ENCODE measurements around the gene EGR4. TPM values are rescaled to one million over a fixed set of nuclear protein-coding genes. Genes with fewer than 3 reads are reported as not detected.

Gene EGR4
- total RNA-seq, 1 experiment from 2014 or later, result not detected

- DNase-seq (ENCODE audit: low read depth), result peak; percentile 40
These were observed 3.1 kb downstream of the EGR4 start for GRCh38 chr2:73290049-73290839.

- DNase-seq (ENCODE audit: low read depth), result no peak
These were observed 4.0 kb downstream of the EGR4 start for GRCh38 chr2:73289304-73289703.

GRCh38 chr2:73286134-73286655, 7.2 kb downstream of the EGR4 start:
- DNase-seq (ENCODE audit: low read depth), result no peak

- DNase-seq (ENCODE audit: low read depth), result no peak
These were observed 8.1 kb downstream of the EGR4 start for GRCh38 chr2:73285159-73285739.

- peak; percentile 61 for DNase-seq (ENCODE audit: low read depth)
These were observed 8.8 kb downstream of the EGR4 start, which contains the start of gene FBXO41 for GRCh38 chr2:73284296-73285158. FBXO41 (minus strand) TSS chr2:73284478; CDS start chr2:73269630, 14,848 bp downstream.

- no peak for DNase-seq (ENCODE audit: low read depth)
These were observed 9.6 kb downstream of the EGR4 start for GRCh38 chr2:73283545-73284295.

- no peak for DNase-seq (ENCODE audit: low read depth)
These were observed 10.3 kb downstream of the EGR4 start for GRCh38 chr2:73282924-73283544.

GRCh38 chr2:73281244-73281643, 12.1 kb downstream of the EGR4 start:
- no peak for DNase-seq (ENCODE audit: low read depth)

- no peak for DNase-seq (ENCODE audit: low read depth)
These were observed 13.5 kb downstream of the EGR4 start for GRCh38 chr2:73279852-73280251.

- no peak for DNase-seq (ENCODE audit: low read depth)
These were observed 21.1 kb downstream of the EGR4 start for GRCh38 chr2:73272270-73272669.

- DNase-seq (ENCODE audit: low read depth), result no peak
These were observed 23.5 kb downstream of the EGR4 start for GRCh38 chr2:73269686-73270465.

- DNase-seq (ENCODE audit: low read depth), result peak; percentile 69
These were observed 24.3 kb downstream of the EGR4 start for GRCh38 chr2:73268830-73269685.

GRCh38 chr2:73268366-73268829, 24.9 kb downstream of the EGR4 start:
- DNase-seq (ENCODE audit: low read depth), result no peak

- DNase-seq (ENCODE audit: low read depth), result no peak
These were observed 26.3 kb downstream of the EGR4 start for GRCh38 chr2:73267008-73267407.

- peak; percentile 45 for DNase-seq (ENCODE audit: low read depth)
These were observed 27.1 kb downstream of the EGR4 start for GRCh38 chr2:73266061-73266901.

- no peak for DNase-seq (ENCODE audit: low read depth)
These were observed 27.9 kb downstream of the EGR4 start for GRCh38 chr2:73265298-73266060.

- no peak for DNase-seq (ENCODE audit: low read depth)
These were observed 28.6 kb downstream of the EGR4 start for GRCh38 chr2:73264783-73265182.

GRCh38 chr2:73264332-73264606, 29.1 kb downstream of the EGR4 start:
- DNase-seq (ENCODE audit: low read depth), result no peak

Data from Daoy (cell line).